H9 (cell line): ENCODE results near the gene PRDX1. TPM values are rescaled to one million over a fixed set of nuclear protein-coding genes. Genes with fewer than 3 reads are reported as not detected.

Source experiments
- DNase-seq: peaks from one replicate; pipeline ENCODE4 v3.0.0-alpha.2; 2017
- H2AFZ ChIP-seq: one replicate; pipeline ENCODE4 v1.6.1; 2013; ENCODE audit warnings: mild to moderate bottlenecking, low read length, control low read depth, moderate library complexity
- H2AK5ac ChIP-seq: 2 replicates; pipeline ENCODE4 v1.6.1; 2013; ENCODE audit warnings: low read length, control low read depth, mixed read lengths; ENCODE audit not compliant: insufficient read length
- H2BK120ac ChIP-seq: one replicate; pipeline ENCODE4 v1.6.1; 2013; ENCODE audit warnings: low read depth, mild to moderate bottlenecking, low read length, control low read depth, inconsistent platforms; ENCODE audit not compliant: poor library complexity, severe bottlenecking
- H2BK12ac ChIP-seq: 2 replicates; pipeline ENCODE4 v1.6.1; 2013; ENCODE audit warnings: low read length, control low read depth, mixed read lengths, low read depth; ENCODE audit not compliant: insufficient read length
- H2BK15ac ChIP-seq: 2 replicates; pipeline ENCODE4 v1.6.1; 2013; ENCODE audit warnings: low read depth, low read length, control low read depth
- H2BK20ac ChIP-seq: one replicate; pipeline ENCODE4 v1.6.1; 2013; ENCODE audit warnings: low read depth, mild to moderate bottlenecking, low read length, control low read depth, inconsistent platforms; ENCODE audit not compliant: poor library complexity, severe bottlenecking
- H2BK5ac ChIP-seq: 2 replicates; pipeline ENCODE4 v1.6.1; 2013; ENCODE audit warnings: low read length, control low read depth, mixed read lengths; ENCODE audit not compliant: insufficient read length
- H3K14ac ChIP-seq: 2 replicates; pipeline ENCODE4 v1.6.1; 2013; ENCODE audit warnings: low read length, control low read depth; ENCODE audit not compliant: insufficient read depth
- H3K18ac ChIP-seq: 2 replicates; pipeline ENCODE4 v1.6.1; 2013; ENCODE audit warnings: low read depth, mild to moderate bottlenecking, mixed read lengths, low read length, control low read depth; ENCODE audit not compliant: insufficient read length
- H3K23ac ChIP-seq: 2 replicates; pipeline ENCODE4 v1.6.1; 2013; ENCODE audit warnings: low read length, control low read depth, mixed read lengths, low read depth; ENCODE audit not compliant: insufficient read length
- H3K23me2 ChIP-seq: 2 replicates; pipeline ENCODE4 v1.6.1; 2013; ENCODE audit warnings: low read depth, mild to moderate bottlenecking, mixed read lengths, low read length, control low read depth; ENCODE audit not compliant: insufficient read length, poor library complexity, severe bottlenecking
- H3K27ac ChIP-seq: 2 replicates; pipeline ENCODE4 v1.5.1; 2013; ENCODE audit warnings: low read length, control low read depth, mixed read lengths, low read depth; ENCODE audit not compliant: insufficient read length
- H3K27me3 ChIP-seq: 2 replicates; pipeline ENCODE4 v1.6.1; 2013; ENCODE audit warnings: low read length, control low read depth, inconsistent platforms; ENCODE audit not compliant: insufficient read depth
- H3K4ac ChIP-seq: 2 replicates; pipeline ENCODE4 v1.6.1; 2013; ENCODE audit warnings: low read depth, mild to moderate bottlenecking, control low read depth, inconsistent platforms, low read length, moderate library complexity
- H3K4me1 ChIP-seq: 2 replicates; pipeline ENCODE4 v1.6.1; 2013; ENCODE audit warnings: low read length, control low read depth, inconsistent platforms; ENCODE audit not compliant: insufficient read depth
- H3K4me2 ChIP-seq: 2 replicates; pipeline ENCODE4 v1.6.1; 2013; ENCODE audit warnings: low read length, control low read depth, mixed read lengths; ENCODE audit not compliant: insufficient read length, insufficient read depth
- H3K56ac ChIP-seq: 2 replicates; pipeline ENCODE4 v1.6.1; 2013; ENCODE audit warnings: low read depth, mild to moderate bottlenecking, mixed read lengths, low read length, control low read depth; ENCODE audit not compliant: insufficient read length
- H3K79me1 ChIP-seq: 2 replicates; pipeline ENCODE4 v1.6.1; 2013; ENCODE audit warnings: low read depth, mild to moderate bottlenecking, moderate library complexity, low read length, control low read depth, inconsistent platforms; ENCODE audit not compliant: insufficient read depth, poor library complexity, severe bottlenecking
- H3K79me2 ChIP-seq: 2 replicates; pipeline ENCODE4 v1.6.1; 2013; ENCODE audit warnings: low read length, control low read depth, inconsistent platforms; ENCODE audit not compliant: insufficient read depth
- H3K9ac ChIP-seq: 2 replicates; pipeline ENCODE4 v1.6.1; 2013; ENCODE audit warnings: low read length, control low read depth, mixed read lengths; ENCODE audit not compliant: insufficient read length; ENCODE audit errors: extremely low read depth
- H3K9me3 ChIP-seq: one replicate; pipeline ENCODE4 v1.6.1; 2013; ENCODE audit warnings: low read depth, low read length, inconsistent platforms; ENCODE audit not compliant: control insufficient read depth
- H3T11ph ChIP-seq: one replicate; pipeline ENCODE4 v1.6.1; 2013; ENCODE audit warnings: mild to moderate bottlenecking, low read length, control low read depth, inconsistent platforms
- H4K20me1 ChIP-seq: one replicate; pipeline ENCODE4 v1.6.1; 2013; ENCODE audit not compliant: control insufficient read depth, insufficient read length, insufficient read depth
- H4K5ac ChIP-seq: 2 replicates; pipeline ENCODE4 v1.6.1; 2013; ENCODE audit warnings: low read depth, mild to moderate bottlenecking, mixed read lengths, low read length, control low read depth; ENCODE audit not compliant: insufficient read length
- H4K8ac ChIP-seq: replicated peaks from 2 replicates; pipeline ENCODE4 v1.6.1; 2013; ENCODE audit warnings: low read length, control low read depth, mixed read lengths, low read depth; ENCODE audit not compliant: insufficient read length
- H4K91ac ChIP-seq: 2 replicates; pipeline ENCODE4 v1.6.1; 2013; ENCODE audit warnings: low read depth, mild to moderate bottlenecking, moderate library complexity, mixed read lengths, low read length, control low read depth; ENCODE audit not compliant: insufficient read length
- H3K27ac Mint-ChIP-seq, 3 experiments: 2 replicates in 2 of 3; 3 replicates in 1 of 3; pipeline ENCODE4 v1.8.0; 2020 to 2021; ENCODE audit warnings: mixed read lengths in 3 of 3, mild to moderate bottlenecking in 1 of 3, moderate library complexity in 1 of 3
- H3K27me3 Mint-ChIP-seq: 2 replicates; pipeline ENCODE4 v1.8.0; 2021; ENCODE audit warnings: low read depth, mild to moderate bottlenecking, moderate library complexity, mixed read lengths
- H3K36me3 Mint-ChIP-seq, 3 experiments: 2 replicates in 2 of 3; 3 replicates in 1 of 3; pipeline ENCODE4 v1.8.0; 2020 to 2021; ENCODE audit warnings: low read depth in 3 of 3, mixed read lengths in 3 of 3; ENCODE audit not compliant: insufficient read depth in 1 of 3
- H3K4me1 Mint-ChIP-seq, 2 experiments: 2 replicates each; pipeline ENCODE4 v1.8.0; 2020; ENCODE audit warnings: mixed read lengths in 2 of 2
- H3K4me3 Mint-ChIP-seq, 2 experiments: 2 replicates in 1 of 2; 3 replicates in 1 of 2; pipeline ENCODE4 v1.8.0; 2020 to 2021; ENCODE audit warnings: mild to moderate bottlenecking in 2 of 2, mixed read lengths in 2 of 2, moderate library complexity in 1 of 2
- H3K9me3 Mint-ChIP-seq, 2 experiments: 2 replicates in 1 of 2; 3 replicates in 1 of 2; pipeline ENCODE4 v1.8.0; 2020; ENCODE audit warnings: mild to moderate bottlenecking in 2 of 2, mixed read lengths in 2 of 2, moderate library complexity in 1 of 2
- WGBS: extraction: QIAGEN DNeasy Blood & Tissue Kit; methylation state at CpG from one replicate; pipeline ENCODE4 v1.1.7; 2013; ENCODE audit warnings: missing lambda C conversion rate, low lambda C conversion rate, mixed read lengths; ENCODE audit not compliant: insufficient read length; ENCODE audit errors: extremely low coverage; 5-methylcytosine and 5-hydroxymethylcytosine counted together
- total RNA-seq: library from RNA; stranded (reverse); gene quantifications from 2 replicates; pipeline ENCODE4 v1.2.1, GENCODE V29; 2021
- TF ChIP-seq, protein P1 (sequence below): fragments of 200-600 bp; sonication (generic); conservative IDR thresholded peaks from 3 replicates; pipeline ENCODE4 v1.8.0; 2021; ENCODE audit warnings: antibody characterized with exemption, mild to moderate bottlenecking

Gene PRDX1
- total RNA-seq, 1 experiment from 2014 or later = 1,003 TPM

DNA sequence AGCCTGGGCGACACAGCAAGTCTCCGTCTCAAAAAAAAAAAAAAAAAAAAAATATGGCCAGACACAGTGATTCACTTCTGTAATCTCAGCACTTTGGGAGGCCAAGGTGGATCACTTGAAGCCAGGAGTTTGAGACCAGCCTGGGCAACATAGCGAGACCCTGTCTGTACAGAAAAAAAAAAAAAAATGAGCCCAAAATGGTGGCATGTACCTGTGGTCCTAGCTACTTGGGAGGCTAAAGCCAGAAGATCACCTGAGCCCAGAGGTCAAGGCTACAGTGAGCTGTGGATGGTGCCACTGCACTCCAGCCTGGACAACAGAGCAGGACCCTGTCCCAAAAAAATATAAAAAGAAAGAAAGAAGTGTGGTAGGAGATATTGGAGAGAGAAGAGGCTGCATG, 29.0 kb downstream of the PRDX1 start:
- Histone ChIP-seq H3K4me1 (no peaks in the 10 kb centered on the region), H3K4me2 (no peak overlapping the region), H2BK20ac (no peak overlapping the region), H2AK5ac (no peak overlapping the region), H3K9ac (no peak overlapping the region), H4K91ac (no peak overlapping the region), H2BK120ac (no peak overlapping the region), H3K4ac (no peak overlapping the region), H4K20me1 (no peaks in the 10 kb centered on the region), H2BK5ac (no peak overlapping the region), H2AFZ (no peak overlapping the region), H3K18ac (no peak overlapping the region), H2BK12ac (no peak overlapping the region), H4K5ac (no peak overlapping the region), H3T11ph (no peak overlapping the region), H2BK15ac (no peak overlapping the region), H3K79me2 (no peaks in the 10 kb centered on the region), H3K27me3 (no peaks in the 10 kb centered on the region), H4K8ac (no peak overlapping the region), H3K79me1 (no peaks in the 10 kb centered on the region), H3K23ac (no peak overlapping the region), H3K56ac (no peak overlapping the region), H3K9me3 (no peaks in the 10 kb centered on the region), H3K14ac (no peak overlapping the region), H3K27ac (no peak overlapping the region), H3K23me2 (peaks cover 10% of the 10 kb centered on the region)
- Mint-ChIP-seq H3K27ac (no peak overlapping the region; a peak in 1 of 7 replicates), H3K4me1 (peaks cover 5% of the 10 kb centered on the region in 2 experiments), H3K9me3 (peaks cover 6 to 12% of the 10 kb centered on the region in 2 experiments; a peak in 4 of 5 replicates), H3K36me3 (peaks cover 2 to 9% (median 9%) of the 10 kb centered on the region in 3 experiments; a peak in 6 of 7 replicates), H3K27me3 (peaks cover 3% of the 10 kb centered on the region), H3K4me3 (peak overlapping the region in 1 of 2 experiments; percentile 50; a peak in 1 of 5 replicates)
- no CpG with 5 or more reads among the region's 3 CpGs for WGBS
- TF ChIP-seq, protein P1, sequence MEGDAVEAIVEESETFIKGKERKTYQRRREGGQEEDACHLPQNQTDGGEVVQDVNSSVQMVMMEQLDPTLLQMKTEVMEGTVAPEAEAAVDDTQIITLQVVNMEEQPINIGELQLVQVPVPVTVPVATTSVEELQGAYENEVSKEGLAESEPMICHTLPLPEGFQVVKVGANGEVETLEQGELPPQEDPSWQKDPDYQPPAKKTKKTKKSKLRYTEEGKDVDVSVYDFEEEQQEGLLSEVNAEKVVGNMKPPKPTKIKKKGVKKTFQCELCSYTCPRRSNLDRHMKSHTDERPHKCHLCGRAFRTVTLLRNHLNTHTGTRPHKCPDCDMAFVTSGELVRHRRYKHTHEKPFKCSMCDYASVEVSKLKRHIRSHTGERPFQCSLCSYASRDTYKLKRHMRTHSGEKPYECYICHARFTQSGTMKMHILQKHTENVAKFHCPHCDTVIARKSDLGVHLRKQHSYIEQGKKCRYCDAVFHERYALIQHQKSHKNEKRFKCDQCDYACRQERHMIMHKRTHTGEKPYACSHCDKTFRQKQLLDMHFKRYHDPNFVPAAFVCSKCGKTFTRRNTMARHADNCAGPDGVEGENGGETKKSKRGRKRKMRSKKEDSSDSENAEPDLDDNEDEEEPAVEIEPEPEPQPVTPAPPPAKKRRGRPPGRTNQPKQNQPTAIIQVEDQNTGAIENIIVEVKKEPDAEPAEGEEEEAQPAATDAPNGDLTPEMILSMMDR = no peak
- DNase-seq = no peak
